Cardiac muscle cell (in vitro differentiated cells and primary cell): Measurements from ENCODE around the gene USP47. TPM values are rescaled to one million over a fixed set of nuclear protein-coding genes. Genes with fewer than 3 reads are reported as not detected.

ENCODE experiments used
- DNase-seq, 2 donors: peaks; one replicate each; pipeline versions ENCODE4 v3.0.0 to v3.0.0-alpha.2; 2010 to 2017; ENCODE audit warnings: low read depth in 1 of 2, low spot score in 1 of 2
- H3K27ac ChIP-seq: fragments of 200-600 bp; sonication (generic); 2 replicates; pipeline ENCODE4 v1.5.1; 2016
- H3K27me3 ChIP-seq: fragments of 200-600 bp; sonication (generic); 2 replicates; pipeline ENCODE4 v1.6.0; 2016; ENCODE audit warnings: control low read depth
- H3K36me3 ChIP-seq: fragments of 200-600 bp; sonication (generic); 2 replicates; pipeline ENCODE4 v1.5.1; 2016; ENCODE audit warnings: control low read depth
- H3K4me1 ChIP-seq: fragments of 200-600 bp; sonication (generic); 2 replicates; pipeline ENCODE4 v1.8.1; 2017; ENCODE audit warnings: low read depth, mild to moderate bottlenecking, mixed run types
- H3K4me3 ChIP-seq: fragments of 200-600 bp; sonication (generic); 2 replicates; pipeline ENCODE4 v1.5.1; 2016; ENCODE audit warnings: mild to moderate bottlenecking
- H3K9me3 ChIP-seq: fragments of 200-600 bp; sonication (generic); 2 replicates; pipeline ENCODE4 v1.5.1; 2017; ENCODE audit warnings: low read depth, mild to moderate bottlenecking, control low read depth
- polyA plus RNA-seq: library from polyadenylated mRNA; unstranded; fragments of >200 nt; fragmentation: Nextera tagmentation; extraction: Ambion mirVana; gene quantifications from 2 replicates; pipeline ENCODE4 v1.2.1, GENCODE V29; 2016
- total RNA-seq: library from RNA; depleted of rRNA; stranded (reverse); fragments of >200 nt; gene quantifications from 2 replicates; pipeline ENCODE4 v1.2.3, GENCODE V29; 2016
- TF ChIP-seq, protein P1 (sequence below): IDR thresholded peaks from 2 replicates; pipeline ENCODE4 v1.5.1; 2012; ENCODE audit warnings: low read depth, mild to moderate bottlenecking, low read length

The USP47 gene
- total and polyA plus RNA-seq, 2 experiments from 2014 or later: 46.6 to 59.6 TPM

DNA sequence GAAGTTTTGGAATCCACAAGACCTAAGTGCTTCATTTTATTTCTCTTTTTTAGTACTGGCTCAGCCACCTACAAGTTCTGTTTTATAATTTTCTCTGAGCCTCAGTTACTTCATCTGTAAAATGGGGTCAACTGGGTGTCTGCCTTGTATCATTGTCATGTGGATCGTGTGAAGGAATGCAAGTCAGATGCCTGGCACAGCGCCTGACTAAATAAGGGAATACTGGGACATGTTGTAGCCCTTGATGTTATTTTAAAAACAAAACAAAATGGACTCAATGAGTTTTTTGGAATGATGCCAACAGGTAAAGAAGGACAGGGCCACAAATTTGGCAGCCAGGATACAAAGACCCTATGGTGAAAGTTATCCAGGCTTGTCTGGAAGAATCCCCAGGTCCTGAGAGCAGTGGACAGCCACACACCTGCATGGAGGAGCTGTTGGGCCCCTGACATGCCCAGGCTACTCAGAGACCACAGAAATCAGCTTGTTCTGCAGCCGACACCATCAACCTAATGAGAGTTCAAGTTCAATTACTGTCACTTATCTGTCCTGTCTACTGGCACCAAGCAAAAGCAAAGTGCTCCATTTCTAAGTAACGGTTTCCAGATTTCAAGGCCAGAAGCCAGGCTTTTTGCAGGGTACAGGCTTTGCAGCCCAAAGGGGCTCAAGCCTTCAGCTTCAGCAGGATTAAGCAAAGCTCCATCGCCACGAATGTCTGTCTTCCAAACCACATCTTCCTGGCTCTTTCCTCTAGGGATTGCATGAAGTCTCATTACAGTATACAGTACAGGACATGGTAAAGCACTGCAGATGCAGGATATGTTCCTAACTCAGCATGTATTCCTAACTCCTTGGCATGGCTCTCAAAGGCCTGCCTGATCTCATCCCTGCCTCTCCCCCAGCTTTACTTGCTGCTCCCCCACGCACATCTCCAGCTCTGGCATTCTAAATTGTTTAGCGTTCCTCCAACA is 148.3 kb downstream of the USP47 start:
- Histone ChIP-seq H3K9me3 (no peaks in the 10 kb centered on the region), H3K4me1 (peaks cover 58% of the 10 kb centered on the region), H3K36me3 (no peaks in the 10 kb centered on the region), H3K27ac (peak overlapping the region; percentile 34), H3K27me3 (no peaks in the 10 kb centered on the region), H3K4me3 (no peak overlapping the region)
- peak in 1 of 2 donors; percentile 69 for DNase-seq
- TF ChIP-seq, protein P1, sequence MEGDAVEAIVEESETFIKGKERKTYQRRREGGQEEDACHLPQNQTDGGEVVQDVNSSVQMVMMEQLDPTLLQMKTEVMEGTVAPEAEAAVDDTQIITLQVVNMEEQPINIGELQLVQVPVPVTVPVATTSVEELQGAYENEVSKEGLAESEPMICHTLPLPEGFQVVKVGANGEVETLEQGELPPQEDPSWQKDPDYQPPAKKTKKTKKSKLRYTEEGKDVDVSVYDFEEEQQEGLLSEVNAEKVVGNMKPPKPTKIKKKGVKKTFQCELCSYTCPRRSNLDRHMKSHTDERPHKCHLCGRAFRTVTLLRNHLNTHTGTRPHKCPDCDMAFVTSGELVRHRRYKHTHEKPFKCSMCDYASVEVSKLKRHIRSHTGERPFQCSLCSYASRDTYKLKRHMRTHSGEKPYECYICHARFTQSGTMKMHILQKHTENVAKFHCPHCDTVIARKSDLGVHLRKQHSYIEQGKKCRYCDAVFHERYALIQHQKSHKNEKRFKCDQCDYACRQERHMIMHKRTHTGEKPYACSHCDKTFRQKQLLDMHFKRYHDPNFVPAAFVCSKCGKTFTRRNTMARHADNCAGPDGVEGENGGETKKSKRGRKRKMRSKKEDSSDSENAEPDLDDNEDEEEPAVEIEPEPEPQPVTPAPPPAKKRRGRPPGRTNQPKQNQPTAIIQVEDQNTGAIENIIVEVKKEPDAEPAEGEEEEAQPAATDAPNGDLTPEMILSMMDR: no peak

- Histone ChIP-seq H3K36me3 (peaks cover 17% of the 10 kb centered on the region), H3K27ac (peak overlapping the region; percentile 73), H3K9me3 (no peaks in the 10 kb centered on the region), H3K4me1 (peaks cover 49% of the 10 kb centered on the region), H3K4me3 (no peak overlapping the region), H3K27me3 (no peaks in the 10 kb centered on the region)
- TF ChIP-seq, protein P1: no peak
- peak in 1 of 2 donors; percentile 52 for DNase-seq
These were observed 150.8 kb downstream of the USP47 start for GRCh38 chr11:11992257-11993212.

- no peaks in the 10 kb centered on the region for H3K9me3 ChIP-seq
- TF ChIP-seq, protein P1: no peak
- peak in 1 of 2 donors; percentile 72 for DNase-seq
- no peak overlapping the region for H3K4me3 ChIP-seq
- H3K27me3 ChIP-seq: no peaks in the 10 kb centered on the region
- peaks cover 45% of the 10 kb centered on the region for H3K4me1 ChIP-seq
- peaks cover 25% of the 10 kb centered on the region for H3K36me3 ChIP-seq
- H3K27ac ChIP-seq: peak overlapping the region; percentile 68
These were observed 152.1 kb downstream of the USP47 start for GRCh38 chr11:11993839-11994238.

GRCh38 chr11:11995601-11996000 is 153.8 kb downstream of the USP47 start:
- H3K4me1 ChIP-seq: peaks cover 29% of the 10 kb centered on the region
- H3K36me3 ChIP-seq: peaks cover 36% of the 10 kb centered on the region
- no peak overlapping the region for H3K27ac ChIP-seq
- TF ChIP-seq, protein P1: no peak
- no peaks in the 10 kb centered on the region for H3K9me3 ChIP-seq
- DNase-seq: no peak
- no peak overlapping the region for H3K4me3 ChIP-seq
- H3K27me3 ChIP-seq: no peaks in the 10 kb centered on the region

DNA sequence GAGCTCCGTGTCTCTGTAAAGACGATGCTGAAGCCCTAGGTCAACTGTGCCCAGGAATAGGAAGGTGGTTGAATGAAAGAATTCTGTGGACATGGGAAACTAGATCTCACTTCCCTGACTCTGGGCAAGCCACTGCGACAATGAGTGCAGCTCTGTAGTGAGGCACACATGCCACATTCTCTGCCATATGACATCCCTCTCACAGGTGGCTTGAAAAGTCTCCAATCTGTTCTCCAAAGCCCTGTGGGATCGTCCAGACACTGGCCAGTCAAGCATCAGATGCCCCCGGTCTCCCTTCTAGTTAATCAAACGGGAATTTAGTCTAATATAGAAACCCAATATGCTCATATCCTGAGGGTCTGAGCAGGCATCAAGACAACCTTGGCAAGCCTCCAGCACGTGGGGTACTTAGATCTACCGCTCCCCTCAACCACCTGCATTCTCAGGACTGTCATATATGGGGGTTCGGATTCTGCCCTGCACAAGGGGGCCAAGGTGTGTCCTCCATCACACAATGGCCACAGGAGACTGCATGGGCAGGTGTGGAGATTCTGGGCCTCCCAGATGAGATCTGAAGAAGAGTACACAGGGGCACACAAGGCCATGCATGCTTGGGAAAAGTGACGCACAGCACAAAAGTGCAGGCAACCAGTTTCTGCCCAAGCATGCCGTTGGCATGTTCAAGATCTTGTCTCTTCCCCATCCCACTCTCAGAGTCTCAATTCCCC is 154.7 kb downstream of the USP47 start:
- TF ChIP-seq, protein P1: no peak
- Histone ChIP-seq H3K27ac (no peak overlapping the region), H3K4me1 (peaks cover 26% of the 10 kb centered on the region), H3K4me3 (no peak overlapping the region), H3K36me3 (peaks cover 41% of the 10 kb centered on the region), H3K27me3 (no peaks in the 10 kb centered on the region), H3K9me3 (no peaks in the 10 kb centered on the region)
- no peak for DNase-seq
